ENCODE results near the gene TOX2. TPM values are rescaled to one million over a fixed set of nuclear protein-coding genes. Genes with fewer than 3 reads are reported as not detected.

The TOX2 gene
- total RNA-seq, 1 experiment from 2014 or later: 1.7 TPM

GRCh38 chr20:44110816-44111568 lies 196.3 kb downstream of the TOX2 start:
- Histone ChIP-seq H3K79me2 (ENCODE audit: insufficient read depth, low read length) (no peaks in the 10 kb centered on the region), H3K27ac (ENCODE audit: insufficient read length, low read depth, low read length) (no peak overlapping the region), H3K4ac (ENCODE audit: low read depth, low read length) (no peak overlapping the region), H2BK5ac (ENCODE audit: insufficient read length, low read length) (no peak overlapping the region), H3K4me1 (ENCODE audit: insufficient read depth, low read length) (no peaks in the 10 kb centered on the region), H2AK5ac (ENCODE audit: insufficient read length, low read length) (no peak overlapping the region), H3K23ac (ENCODE audit: insufficient read length, low read depth, low read length) (no peak overlapping the region), H4K91ac (ENCODE audit: insufficient read length, low read depth, low read length) (no peak overlapping the region), H4K8ac (replicated peaks; ENCODE audit: insufficient read length, low read depth, low read length) (no peak overlapping the region), H4K20me1 (ENCODE audit: control insufficient read depth, insufficient read depth, insufficient read length) (no peaks in the 10 kb centered on the region), H2BK120ac (ENCODE audit: low read depth, low read length, poor library complexity, severe bottlenecking) (no peak overlapping the region), H3T11ph (ENCODE audit: low read length) (no peak overlapping the region), H3K4me2 (ENCODE audit: insufficient read depth, insufficient read length, low read length) (no peak overlapping the region), H3K27me3 (ENCODE audit: insufficient read depth, low read length) (no peaks in the 10 kb centered on the region), H2BK12ac (ENCODE audit: insufficient read length, low read depth, low read length) (no peak overlapping the region), H2BK15ac (ENCODE audit: low read depth, low read length) (no peak overlapping the region), H3K18ac (ENCODE audit: insufficient read length, low read depth, low read length) (no peak overlapping the region), H2AFZ (ENCODE audit: low read length) (no peak overlapping the region), H3K9ac (ENCODE audit: extremely low read depth, insufficient read length, low read length) (no peak overlapping the region), H3K9me3 (ENCODE audit: control insufficient read depth, low read depth, low read length) (no peaks in the 10 kb centered on the region), H3K23me2 (ENCODE audit: insufficient read length, low read depth, low read length, poor library complexity, severe bottlenecking) (no peaks in the 10 kb centered on the region), H2BK20ac (ENCODE audit: low read depth, low read length, poor library complexity, severe bottlenecking) (no peak overlapping the region), H3K79me1 (ENCODE audit: insufficient read depth, low read depth, low read length, poor library complexity, severe bottlenecking) (no peaks in the 10 kb centered on the region), H3K56ac (ENCODE audit: insufficient read length, low read depth, low read length) (no peak overlapping the region), H4K5ac (ENCODE audit: insufficient read length, low read depth, low read length) (no peak overlapping the region), H3K14ac (ENCODE audit: insufficient read depth, low read length) (no peak overlapping the region)
- peaks cover 20 to 21% of the 10 kb centered on the region in 2 experiments for H3K9me3 Mint-ChIP-seq
- TF ChIP-seq, protein P1, sequence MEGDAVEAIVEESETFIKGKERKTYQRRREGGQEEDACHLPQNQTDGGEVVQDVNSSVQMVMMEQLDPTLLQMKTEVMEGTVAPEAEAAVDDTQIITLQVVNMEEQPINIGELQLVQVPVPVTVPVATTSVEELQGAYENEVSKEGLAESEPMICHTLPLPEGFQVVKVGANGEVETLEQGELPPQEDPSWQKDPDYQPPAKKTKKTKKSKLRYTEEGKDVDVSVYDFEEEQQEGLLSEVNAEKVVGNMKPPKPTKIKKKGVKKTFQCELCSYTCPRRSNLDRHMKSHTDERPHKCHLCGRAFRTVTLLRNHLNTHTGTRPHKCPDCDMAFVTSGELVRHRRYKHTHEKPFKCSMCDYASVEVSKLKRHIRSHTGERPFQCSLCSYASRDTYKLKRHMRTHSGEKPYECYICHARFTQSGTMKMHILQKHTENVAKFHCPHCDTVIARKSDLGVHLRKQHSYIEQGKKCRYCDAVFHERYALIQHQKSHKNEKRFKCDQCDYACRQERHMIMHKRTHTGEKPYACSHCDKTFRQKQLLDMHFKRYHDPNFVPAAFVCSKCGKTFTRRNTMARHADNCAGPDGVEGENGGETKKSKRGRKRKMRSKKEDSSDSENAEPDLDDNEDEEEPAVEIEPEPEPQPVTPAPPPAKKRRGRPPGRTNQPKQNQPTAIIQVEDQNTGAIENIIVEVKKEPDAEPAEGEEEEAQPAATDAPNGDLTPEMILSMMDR (conservative IDR thresholded peaks at IDR 0.05): no peak
- H3K27me3 Mint-ChIP-seq (ENCODE audit: low read depth): peaks cover 11% of the 10 kb centered on the region
- no peak for DNase-seq
- no peak overlapping the region; a peak in 1 of 5 replicates for H3K4me3 Mint-ChIP-seq
- no CpG with 5 or more reads among the region's 9 CpGs for WGBS (ENCODE audit: extremely low coverage, insufficient read length, low lambda C conversion rate)
- H3K27ac Mint-ChIP-seq: no peak overlapping the region
- peaks cover 0 to 17% (median 5%) of the 10 kb centered on the region in 3 experiments; a peak in 6 of 7 replicates for H3K36me3 Mint-ChIP-seq (ENCODE audit: insufficient read depth in 1 of 3, low read depth in 3 of 3)
- H3K4me1 Mint-ChIP-seq: peaks cover 6 to 14% of the 10 kb centered on the region in 2 experiments; a peak in 3 of 4 replicates
